Thyroid gland (tissue), 4 donors: ENCODE measurements around the gene TROAP. TPM values are rescaled to one million over a fixed set of nuclear protein-coding genes. Genes with fewer than 3 reads are reported as not detected.

ENCODE experiments used
- DNase-seq, 2 donors: peaks; one replicate each; pipeline ENCODE4 v3.0.0-alpha.2; 2019
- H3K27ac ChIP-seq, 3 donors: fragments of 200-600 bp; sonication (generic); 1 replicate in 2 of 3; 2 replicates in 1 of 3; pipeline ENCODE4 v1.5.1; 2016 to 2019; ENCODE audit warnings: mild to moderate bottlenecking in 1 of 3, moderate library complexity in 1 of 3
- H3K27me3 ChIP-seq: fragments of 200-600 bp; sonication (generic); one replicate; pipeline ENCODE4 v1.5.1; 2019
- H3K36me3 ChIP-seq, 2 donors: fragments of 200-600 bp; sonication (generic); one replicate each; pipeline ENCODE4 v1.5.1; 2016 to 2019
- H3K4me1 ChIP-seq, 2 donors: fragments of 200-600 bp; sonication (generic); one replicate each; pipeline ENCODE4 v1.5.1; 2017 to 2019
- H3K4me3 ChIP-seq, 3 donors: fragments of 200-600 bp; sonication (generic); replicated peaks in 1 of 3; 1 replicate in 2 of 3; 2 replicates in 1 of 3; pipeline ENCODE4 v1.5.1; 2016; ENCODE audit warnings: mild to moderate bottlenecking in 1 of 3
- H3K9me3 ChIP-seq: fragments of 200-600 bp; sonication (generic); one replicate; pipeline ENCODE4 v1.5.1; 2017
- CTCF ChIP-seq, 6 experiments: fragments of 200-600 bp in 3 of 6; fragments of 450-650 bp in 3 of 6; sonication (generic) in 3 of 6; IDR thresholded peaks; one replicate each; pipeline ENCODE4 v1.5.1; 2016 to 2019; ENCODE audit warnings: antibody characterized with exemption in 6 of 6, mild to moderate bottlenecking in 2 of 6, inconsistent platforms in 1 of 6, moderate library complexity in 1 of 6
- POLR2A ChIP-seq, 2 donors: fragments of 450-650 bp; IDR thresholded peaks; one replicate each; pipeline ENCODE4 v1.6.1; 2017; ENCODE audit warnings: antibody characterized with exemption in 2 of 2, mild to moderate bottlenecking in 2 of 2, moderate library complexity in 1 of 2
- WGBS, 2 donors: methylation state at CpG; one replicate each; pipeline ENCODE4 v1.1.5; 2017; 5-methylcytosine and 5-hydroxymethylcytosine counted together
- intact Hi-C: fragments of 100-400 bp; cut with DNase I; formaldehyde crosslinking; loops from one replicate; pipeline ENCODE4 v1.15.1; 2023
- total RNA-seq, 4 donors: library from RNA; depleted of rRNA; stranded (reverse); fragments of >200 nt; gene quantifications; one replicate each; pipeline ENCODE4 v1.2.3, GENCODE V29; 2016

TROAP gene
- total RNA-seq, 4 donors from 2014 or later, result 0.56 to 2.6 (median 0.96) TPM; not detected in 1

- Histone ChIP-seq H3K36me3 (peaks cover 0 to 2% of the 10 kb centered on the region in 2 donors), H3K4me1 (peaks cover 32 to 54% of the 10 kb centered on the region in 2 donors), H3K27ac (no peak overlapping the region), H3K4me3 (no peak overlapping the region), H3K27me3 (no peaks in the 10 kb centered on the region), H3K9me3 (no peaks in the 10 kb centered on the region)
- no peak for DNase-seq
- WGBS, 2 donors, result 94 to 96% methylated on average over 11 of the region's 11 CpGs
- intact Hi-C loops, result no loop called here
- TF ChIP-seq CTCF (IDR thresholded peaks at IDR 0.05) (no peak), POLR2A (IDR thresholded peaks at IDR 0.05) (no peak)
Measured at GRCh38 chr12:49349266-49349665, 26.2 kb downstream of the TROAP start.

- intact Hi-C loops, result no loop called here
- TF ChIP-seq POLR2A (IDR thresholded peaks at IDR 0.05) (no peak), CTCF (IDR thresholded peaks at IDR 0.05) (no peak)
Measured at GRCh38 chr12:49352351-49352750, 29.3 kb downstream of the TROAP start.

GRCh38 chr12:49355913-49356312 lies 32.9 kb downstream of the TROAP start:
- TF ChIP-seq POLR2A (IDR thresholded peaks at IDR 0.05) (no peak), CTCF (IDR thresholded peaks at IDR 0.05) (no peak)
- intact Hi-C loops, result no loop called here
- no peak overlapping the region for H3K4me3 ChIP-seq
- 93 to 95% methylated on average over 10 of the region's 10 CpGs for WGBS, 2 donors
- peaks cover 0 to 2% of the 10 kb centered on the region in 2 donors for H3K36me3 ChIP-seq
- H3K4me1 ChIP-seq, result no peaks in the 10 kb centered on the region
- H3K27ac ChIP-seq, result no peak overlapping the region
- no peaks in the 10 kb centered on the region for H3K9me3 ChIP-seq
- DNase-seq, result no peak
- H3K27me3 ChIP-seq, result no peaks in the 10 kb centered on the region

More at GRCh38 chr12:49352351-49352750, 29.3 kb downstream of the TROAP start:
- Histone ChIP-seq H3K27ac (no peak overlapping the region), H3K36me3 (peaks cover 0 to 2% of the 10 kb centered on the region in 2 donors), H3K4me1 (peaks cover 6 to 24% of the 10 kb centered on the region in 2 donors), H3K4me3 (no peak overlapping the region), H3K9me3 (no peaks in the 10 kb centered on the region), H3K27me3 (no peaks in the 10 kb centered on the region)
- 74 to 80% methylated on average over 2 of the region's 2 CpGs for WGBS, 2 donors
- DNase-seq, result no peak

- WGBS, 2 donors, result 9 to 17% methylated on average over 3 of the region's 3 CpGs
- no peak for DNase-seq
- no peaks in the 10 kb centered on the region for H3K9me3 ChIP-seq
- intact Hi-C loops, result no loop called here
- no peaks in the 10 kb centered on the region for H3K27me3 ChIP-seq
- TF ChIP-seq CTCF (IDR thresholded peaks at IDR 0.05), result peak in 4 of 6 experiments; percentile 46 to 68 (median 58)
- no peak for TF ChIP-seq POLR2A (IDR thresholded peaks at IDR 0.05)
- H3K4me3 ChIP-seq, result no peak overlapping the region
- no peak overlapping the region for H3K27ac ChIP-seq
- H3K4me1 ChIP-seq, result no peaks in the 10 kb centered on the region
- no peaks in the 10 kb centered on the region for H3K36me3 ChIP-seq
Measured at GRCh38 chr12:49357103-49357678, 34.1 kb downstream of the TROAP start.

GRCh38 chr12:49358483-49359141 lies 35.6 kb downstream of the TROAP start:
- H3K4me3 ChIP-seq, result no peak overlapping the region
- H3K27me3 ChIP-seq, result no peaks in the 10 kb centered on the region
- no peaks in the 10 kb centered on the region for H3K36me3 ChIP-seq
- no peaks in the 10 kb centered on the region for H3K9me3 ChIP-seq
- DNase-seq, result peak; percentile 56 to 57
- intact Hi-C loops, result no loop called here
- WGBS, 2 donors, result 22 to 29% methylated on average over 7 of the region's 7 CpGs
- H3K27ac ChIP-seq, result no peak overlapping the region
- H3K4me1 ChIP-seq, result no peaks in the 10 kb centered on the region
- TF ChIP-seq CTCF (IDR thresholded peaks at IDR 0.05) (peak; percentile 47 to 93 (median 81)), POLR2A (IDR thresholded peaks at IDR 0.05) (no peak)
